Pancreas (tissue), 10 donors: Measurements from ENCODE around the gene SEMA3G. TPM values are rescaled to one million over a fixed set of nuclear protein-coding genes. Genes with fewer than 3 reads are reported as not detected.
A peak's percentile ranks its signal among the peaks of the same experiment; 100 is the strongest.

ENCODE experiments used
- ATAC-seq, 4 donors: fragments of 200-7000 bp; cut with Tn5 transposase; one replicate each; pipeline versions ENCODE4 v1.8.0 to v1.9.1; 2020; ENCODE audit warnings: mild to moderate bottlenecking in 4 of 4, moderate library complexity in 4 of 4
- DNase-seq, 6 donors: peaks; one replicate each; pipeline ENCODE4 v3.0.0-alpha.2; 2020
- FAIRE-seq: peaks from 2 replicates; lab custom pipeline; 2012; peaks lifted over from hg19 to GRCh38; lab: Jason Lieb, UNC
- H3K27ac ChIP-seq, 4 donors: fragments of 200-600 bp; sonication (generic); 1 replicate in 3 of 4; 2 replicates in 1 of 4; pipeline versions ENCODE4 v1.5.0 to v1.8.0; 2020
- H3K27me3 ChIP-seq, 4 donors: fragments of 200-600 bp; one replicate each; pipeline ENCODE4 v1.8.0; 2021
- H3K36me3 ChIP-seq, 3 donors: fragments of 200-600 bp; sonication (generic) in 1 of 3; one replicate each; pipeline versions ENCODE4 v1.5.0 to v1.8.0; 2020 to 2021
- H3K4me1 ChIP-seq, 3 donors: fragments of 200-600 bp; one replicate each; pipeline ENCODE4 v1.8.0; 2021
- H3K4me3 ChIP-seq, 4 donors: fragments of 200-600 bp; sonication (generic) in 2 of 4; one replicate each; pipeline versions ENCODE4 v1.5.0 to v1.8.0; 2020 to 2021
- H3K9me3 ChIP-seq, 4 donors: fragments of 200-600 bp; one replicate each; pipeline ENCODE4 v1.8.0; 2021
- WGBS, 2 donors: extraction: QIAGEN DNeasy Blood & Tissue Kit; methylation state at CpG; one replicate each; pipeline ENCODE4 v1.1.7; 2013; 5-methylcytosine and 5-hydroxymethylcytosine counted together
- intact Hi-C, 3 donors: fragments of 100-400 bp; cut with DNase I; formaldehyde crosslinking; loops; one replicate each; pipeline versions ENCODE4 v1.11.1 to v1.14.2; 2022
- polyA plus RNA-seq, 2 donors: library from polyadenylated mRNA; stranded (reverse); fragments of 200-250 nt; gene quantifications; one replicate each; pipeline ENCODE4 v1.2.3, GENCODE V29; 2013
- total RNA-seq, 6 donors: library from RNA; stranded (reverse); fragmentation: NEBNext Ultra II Directional in 4 of 6; extraction: Animal tissue kit (Norgen Biotek cat#: 25700) in 4 of 6; gene quantifications; one replicate each; pipeline versions ENCODE4 v1.2.1 to v1.2.4, GENCODE V29; 2021 to 2023
- TF ChIP-seq, protein P1 (sequence below), 4 donors: fragments of 200-600 bp; sonication (generic) in 3 of 4; IDR thresholded peaks; one replicate each; pipeline versions ENCODE4 v1.5.0 to v1.8.0; 2021; ENCODE audit warnings: antibody characterized with exemption in 4 of 4
- donor health status: healthy with polysubstance abuse.
- donor health status: DM: no; HTN: no; CAD: no; lungs with moderate emphysema.
- donor health status: DM: no; HTN: no; CAD: no.
- donor health status: control.
- donor health status: control.
- donor health status: Bipolar disorder and iron deficiency.
- donor health status: DM: yes; HTN: yes; CAD: no.
- donor health status: DM: no; HTN: no; CAD: no.
- donor health status: DM: no; HTN: no; CAD: no.
- donor health status: DM: yes; HTN: yes; CAD: no.

SEMA3G gene
- total RNA-seq (1 to 10 TPM in 5 of 6 donors, under 1 TPM in 1; 0.75 to 5.4 (median 2.4) TPM), polyA plus RNA-seq (1 to 10 TPM; 3.8 to 4.9 TPM)

DNA sequence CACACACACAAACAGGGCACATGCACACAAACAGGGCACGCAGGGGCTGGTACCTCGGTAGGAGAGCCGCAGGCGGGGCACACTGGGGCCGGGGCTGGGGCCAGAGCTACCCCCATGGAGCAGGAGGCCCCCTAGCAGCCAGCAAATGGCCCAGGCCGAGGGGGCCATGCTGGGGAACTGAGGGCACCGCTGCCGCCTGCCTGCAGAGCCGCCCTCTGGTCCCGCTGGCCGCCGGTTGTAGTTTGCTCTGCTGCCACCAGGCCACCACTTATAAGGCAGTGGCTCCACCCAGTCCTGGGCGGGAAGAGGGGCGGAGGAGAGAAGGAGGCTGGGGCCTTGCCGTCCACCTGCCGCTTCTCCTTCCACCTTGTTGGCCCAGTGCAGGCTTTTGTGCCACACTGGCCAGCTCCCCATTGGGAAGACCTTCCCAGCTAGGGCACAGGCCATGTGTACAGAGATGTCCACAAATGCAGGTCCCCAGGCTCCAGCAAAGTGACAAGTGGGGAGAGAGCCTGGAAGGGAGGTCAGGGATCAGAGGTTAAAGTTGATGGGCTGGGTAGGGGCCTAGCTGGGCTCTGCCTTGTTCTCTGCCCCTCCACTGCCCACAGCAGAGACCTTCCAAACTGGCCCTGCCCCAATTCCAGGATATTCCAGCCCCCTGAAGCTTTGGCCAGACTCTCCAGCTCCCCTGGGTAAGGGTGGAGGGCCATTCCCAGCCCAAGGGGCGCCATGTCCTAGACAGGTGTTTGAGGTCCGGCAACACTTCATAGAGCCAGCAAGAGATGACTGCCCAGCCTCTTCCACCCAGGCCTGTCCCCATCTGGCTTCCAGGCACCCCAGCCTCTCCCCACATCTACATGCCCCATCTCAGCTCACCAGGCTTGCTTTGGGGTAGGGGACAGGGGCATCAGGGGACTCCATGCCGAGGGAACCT is at the start of gene SEMA3G:
Gene SEMA3G (minus strand): TSS at position 244 of the 934 bp plus-strand sequence. CDS start 76 bp downstream, at position 168.
- Histone ChIP-seq H3K27me3 (no peaks in the 10 kb centered on the region), H3K4me3 (peak within 1 kb of the TSS in 1 of 4 donors; percentile 20), H3K36me3 (no peaks in the 10 kb centered on the region), H3K27ac (no peak within 1 kb of the TSS), H3K4me1 (peaks cover 0 to 9% (median 6%) of the 10 kb centered on the region in 3 donors), H3K9me3 (no peaks in the 10 kb centered on the region)
- TF ChIP-seq, protein P1, sequence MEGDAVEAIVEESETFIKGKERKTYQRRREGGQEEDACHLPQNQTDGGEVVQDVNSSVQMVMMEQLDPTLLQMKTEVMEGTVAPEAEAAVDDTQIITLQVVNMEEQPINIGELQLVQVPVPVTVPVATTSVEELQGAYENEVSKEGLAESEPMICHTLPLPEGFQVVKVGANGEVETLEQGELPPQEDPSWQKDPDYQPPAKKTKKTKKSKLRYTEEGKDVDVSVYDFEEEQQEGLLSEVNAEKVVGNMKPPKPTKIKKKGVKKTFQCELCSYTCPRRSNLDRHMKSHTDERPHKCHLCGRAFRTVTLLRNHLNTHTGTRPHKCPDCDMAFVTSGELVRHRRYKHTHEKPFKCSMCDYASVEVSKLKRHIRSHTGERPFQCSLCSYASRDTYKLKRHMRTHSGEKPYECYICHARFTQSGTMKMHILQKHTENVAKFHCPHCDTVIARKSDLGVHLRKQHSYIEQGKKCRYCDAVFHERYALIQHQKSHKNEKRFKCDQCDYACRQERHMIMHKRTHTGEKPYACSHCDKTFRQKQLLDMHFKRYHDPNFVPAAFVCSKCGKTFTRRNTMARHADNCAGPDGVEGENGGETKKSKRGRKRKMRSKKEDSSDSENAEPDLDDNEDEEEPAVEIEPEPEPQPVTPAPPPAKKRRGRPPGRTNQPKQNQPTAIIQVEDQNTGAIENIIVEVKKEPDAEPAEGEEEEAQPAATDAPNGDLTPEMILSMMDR (IDR thresholded peaks at IDR 0.05), result peak; percentile 56 to 79 (median 67)
- WGBS, 2 donors, result 20 to 26% methylated on average over 18 to 19 of the region's 19 CpGs
- FAIRE-seq (no peak), ATAC-seq (peak; percentile 90 to 95 (median 92)), DNase-seq (peak; percentile 84 to 96 (median 87))
- intact Hi-C loops, result no loop called here

DNA sequence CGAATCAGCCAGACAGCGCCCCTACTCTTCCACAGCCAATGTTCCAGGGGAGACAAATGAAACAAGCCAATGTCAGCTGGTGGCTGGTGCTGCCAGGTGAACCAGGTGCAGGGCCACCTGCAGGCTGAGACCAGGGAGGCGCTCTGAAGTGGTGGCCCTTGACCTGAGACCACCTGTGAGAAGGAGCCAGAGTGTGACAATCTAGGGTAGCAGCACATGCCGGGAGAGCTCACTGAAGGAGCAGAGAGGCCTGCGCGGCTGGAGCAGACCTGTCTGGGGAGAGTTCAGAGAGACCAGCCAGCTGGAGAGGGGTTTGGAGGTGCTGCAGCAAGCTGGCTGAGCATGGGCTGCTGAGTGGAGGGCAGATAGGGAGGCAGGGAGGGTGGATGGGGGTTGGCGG is 49.5 kb upstream of the SEMA3G start:
- Histone ChIP-seq H3K27me3 (no peaks in the 10 kb centered on the region), H3K4me1 (no peaks in the 10 kb centered on the region), H3K4me3 (no peak overlapping the region), H3K27ac (peak overlapping the region in 1 of 4 donors; percentile 17), H3K36me3 (peaks cover 3 to 27% (median 4%) of the 10 kb centered on the region in 3 donors), H3K9me3 (no peaks in the 10 kb centered on the region)
- DNase-seq (no peak), ATAC-seq (no peak), FAIRE-seq (no peak)
- intact Hi-C loops, result no loop called here
- TF ChIP-seq, protein P1 (IDR thresholded peaks at IDR 0.05), result no peak
- 78 to 81% methylated on average over 7 of the region's 7 CpGs for WGBS, 2 donors

DNA sequence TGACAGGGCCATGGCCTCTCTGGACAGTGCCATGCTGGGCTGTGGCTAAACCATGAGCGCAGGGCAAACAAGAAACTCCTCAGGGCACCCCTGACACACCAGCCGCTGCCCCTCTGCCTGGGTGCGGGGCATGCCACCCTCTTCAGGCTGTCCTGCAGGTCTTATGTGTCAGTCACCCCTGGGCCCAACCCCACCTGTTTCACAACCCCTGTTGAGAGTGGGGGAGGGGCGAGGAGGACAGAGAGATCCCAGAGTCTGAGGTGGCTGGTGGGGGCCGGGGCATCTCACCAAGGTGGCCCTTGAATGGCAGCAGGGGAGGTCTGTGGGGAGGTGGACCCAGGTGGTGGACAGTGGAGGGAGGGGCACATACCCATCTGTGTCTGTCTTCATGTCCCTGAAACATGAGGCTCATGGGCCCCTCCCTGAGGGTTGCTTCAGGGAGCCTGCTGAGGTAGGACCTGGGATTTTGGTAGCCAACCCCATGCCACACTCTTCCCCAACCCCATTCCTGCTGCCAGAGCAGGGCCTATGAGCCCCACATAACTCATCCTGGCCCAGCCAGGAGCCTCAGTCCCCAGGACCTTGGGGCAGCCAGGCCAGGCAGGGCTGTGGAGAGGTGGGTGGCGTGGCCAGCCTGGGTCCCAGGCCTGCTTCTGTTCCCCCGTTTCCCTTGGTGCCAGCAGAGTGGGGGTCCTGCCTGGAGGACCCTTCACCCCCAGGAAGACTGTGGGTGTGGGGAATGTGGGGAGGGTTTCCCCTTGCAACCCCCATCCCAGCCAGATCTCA is 48.5 kb upstream of the SEMA3G start:
- no peak for FAIRE-seq
- Histone ChIP-seq H3K4me1 (no peaks in the 10 kb centered on the region), H3K9me3 (no peaks in the 10 kb centered on the region)

DNA sequence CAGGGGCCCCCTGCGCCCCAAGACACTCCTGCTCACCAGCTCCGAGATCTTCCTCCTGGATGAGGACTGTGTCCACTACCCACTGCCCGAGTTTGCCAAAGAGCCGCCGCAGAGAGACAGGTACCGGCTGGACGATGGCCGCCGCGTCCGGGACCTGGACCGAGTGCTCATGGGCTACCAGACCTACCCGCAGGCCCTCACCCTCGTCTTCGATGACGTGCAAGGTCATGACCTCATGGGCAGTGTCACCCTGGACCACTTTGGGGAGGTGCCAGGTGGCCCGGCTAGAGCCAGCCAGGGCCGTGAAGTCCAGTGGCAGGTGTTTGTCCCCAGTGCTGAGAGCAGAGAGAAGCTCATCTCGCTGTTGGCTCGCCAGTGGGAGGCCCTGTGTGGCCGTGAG is 47.2 kb upstream of the SEMA3G start:
- H3K4me3 ChIP-seq, result no peak overlapping the region
- FAIRE-seq, result no peak

More for the DNA sequence above, 48.5 kb upstream of the SEMA3G start:
- TF ChIP-seq, protein P1 (IDR thresholded peaks at IDR 0.05), result no peak
- intact Hi-C loops, result no loop called here
- Histone ChIP-seq H3K27me3 (no peaks in the 10 kb centered on the region), H3K27ac (no peak overlapping the region), H3K36me3 (peaks cover 3 to 36% (median 4%) of the 10 kb centered on the region in 3 donors), H3K4me3 (no peak overlapping the region)
- DNase-seq (peak in 1 of 6 donors; percentile 67), ATAC-seq (no peak)
- WGBS, 2 donors, result 87 to 91% methylated on average over 7 of the region's 7 CpGs

More for the DNA sequence above, 47.2 kb upstream of the SEMA3G start:
- Histone ChIP-seq H3K4me1 (no peaks in the 10 kb centered on the region), H3K27ac (no peak overlapping the region), H3K9me3 (no peaks in the 10 kb centered on the region), H3K27me3 (no peaks in the 10 kb centered on the region), H3K36me3 (peaks cover 3 to 49% (median 4%) of the 10 kb centered on the region in 3 donors)
- DNase-seq, result peak in 1 of 6 donors; percentile 57
- TF ChIP-seq, protein P1 (IDR thresholded peaks at IDR 0.05), result no peak
- intact Hi-C loops, result no loop called here
- ATAC-seq, result no peak
- WGBS, 2 donors, result 91 to 94% methylated on average over 20 to 21 of the region's 21 CpGs
